Measurements from ENCODE around the gene COL8A1. TPM values are rescaled to one million over a fixed set of nuclear protein-coding genes. Genes with fewer than 3 reads are reported as not detected.
"Not testable (repeated sequence)": the region's sequence is repeated elsewhere in the genome, so short reads cannot be mapped to it uniquely, and the experiment has no call there.

COL8A1 gene
- total RNA-seq, 1 experiment from 2014 or later, result not detected

- in situ Hi-C loops (cut with HindIII; ENCODE audit: low pct_unique_long_range_greater_than_20kb, low sequenced_read_pairs), result no loop called here
- DNase-seq (ENCODE audit: low read depth, low spot score), result no peak
Measured at GRCh38 chr3:99716463-99716995, 78.1 kb downstream of the COL8A1 start.

DNA sequence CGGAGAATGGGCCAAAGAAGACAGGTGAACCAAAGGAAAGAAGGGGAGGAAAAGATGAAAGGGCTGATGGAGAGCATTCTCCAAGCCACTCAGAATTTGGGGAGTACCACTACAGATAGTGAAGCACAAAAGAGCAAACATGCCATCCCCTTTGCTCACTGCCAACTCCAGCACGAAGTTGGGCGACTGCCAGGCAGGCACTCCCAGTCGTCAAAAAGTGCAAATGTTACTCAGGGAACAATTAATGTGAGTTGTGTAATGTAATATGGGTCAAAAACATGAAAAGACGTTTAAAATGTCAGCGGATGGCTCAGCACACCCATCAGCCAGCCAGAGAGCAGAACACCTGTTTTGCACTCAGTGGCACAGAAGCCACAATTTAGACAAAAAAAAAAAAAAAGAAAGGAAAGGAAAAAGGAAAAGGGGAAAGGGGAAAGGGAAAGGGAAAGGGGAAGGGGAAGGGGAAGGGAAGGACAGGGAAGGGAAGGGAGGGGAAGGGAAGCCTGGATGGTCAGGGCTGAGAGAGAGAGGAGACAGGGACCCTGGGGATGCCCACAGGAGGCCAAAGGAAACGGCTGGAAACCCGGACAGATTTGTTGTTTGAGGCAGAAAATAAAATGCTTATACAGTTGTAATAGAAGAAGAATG is 82.7 kb downstream of the COL8A1 start:
- in situ Hi-C loops (cut with HindIII; ENCODE audit: low pct_unique_long_range_greater_than_20kb, low sequenced_read_pairs), result no loop called here
- DNase-seq (ENCODE audit: low read depth, low spot score), result no peak

- DNase-seq (ENCODE audit: low read depth, low spot score), result no peak
Measured at GRCh38 chr3:99721633-99722007, 83.2 kb downstream of the COL8A1 start.

GRCh38 chr3:99724276-99724675 is 85.9 kb downstream of the COL8A1 start:
- no peak for DNase-seq (ENCODE audit: low read depth, low spot score)
- in situ Hi-C loops (cut with HindIII; ENCODE audit: low pct_unique_long_range_greater_than_20kb, low sequenced_read_pairs), result no loop called here

More at GRCh38 chr3:99721633-99722007, 83.2 kb downstream of the COL8A1 start:
- in situ Hi-C loops (cut with HindIII; ENCODE audit: low pct_unique_long_range_greater_than_20kb, low sequenced_read_pairs), result no loop called here

DNA sequence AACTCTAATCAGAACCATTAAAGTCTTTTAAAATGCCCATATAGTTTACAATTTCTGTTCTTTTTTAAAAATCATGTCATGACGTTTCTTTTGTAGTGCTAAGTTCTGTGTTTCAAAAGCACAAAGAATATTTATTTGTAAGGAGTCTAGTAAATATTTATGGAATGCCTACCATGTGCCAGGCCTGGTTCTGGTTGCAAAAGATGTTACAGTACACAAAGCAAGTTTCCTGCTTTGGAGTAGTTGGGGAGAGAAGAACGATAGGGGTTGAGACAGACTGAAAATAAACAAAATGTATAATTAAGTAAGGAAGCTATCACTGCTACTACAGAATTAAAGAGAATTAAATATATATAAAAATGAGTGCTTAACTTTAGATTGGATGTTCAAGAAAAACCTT is 92.5 kb downstream of the COL8A1 start:
- in situ Hi-C loops (cut with HindIII; ENCODE audit: low pct_unique_long_range_greater_than_20kb, low sequenced_read_pairs), result no loop called here

DNA sequence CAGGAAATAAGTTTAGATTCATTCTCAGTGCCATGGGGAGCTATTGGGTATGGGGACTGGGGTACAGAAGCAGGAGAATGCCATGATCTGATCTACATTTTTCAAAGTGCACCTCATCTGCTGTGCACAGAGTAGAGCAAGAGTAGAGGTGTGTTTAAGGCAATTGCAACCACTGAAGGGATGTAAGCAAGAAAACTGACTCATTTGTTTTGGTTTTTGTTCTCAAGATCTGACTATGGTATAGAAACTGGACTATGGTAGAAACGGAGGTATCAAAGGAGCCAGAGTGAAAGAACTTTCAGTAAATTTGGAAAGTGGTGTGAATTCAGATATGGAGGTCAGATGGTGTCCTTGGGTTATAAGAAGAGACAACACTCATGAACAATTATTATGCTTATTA is 93.1 kb downstream of the COL8A1 start:
- in situ Hi-C loops (cut with HindIII; ENCODE audit: low pct_unique_long_range_greater_than_20kb, low sequenced_read_pairs), result no loop called here
- DNase-seq (ENCODE audit: low read depth, low spot score), result no peak

More for the DNA sequence above, 92.5 kb downstream of the COL8A1 start:
- no peak for DNase-seq (ENCODE audit: low read depth, low spot score)

GRCh38 chr3:99740371-99740770 is 102.0 kb downstream of the COL8A1 start:
- in situ Hi-C loops (cut with HindIII; ENCODE audit: low pct_unique_long_range_greater_than_20kb, low sequenced_read_pairs), result not testable (repeated sequence)
- DNase-seq (ENCODE audit: low read depth, low spot score), result peak; percentile 10

DNA sequence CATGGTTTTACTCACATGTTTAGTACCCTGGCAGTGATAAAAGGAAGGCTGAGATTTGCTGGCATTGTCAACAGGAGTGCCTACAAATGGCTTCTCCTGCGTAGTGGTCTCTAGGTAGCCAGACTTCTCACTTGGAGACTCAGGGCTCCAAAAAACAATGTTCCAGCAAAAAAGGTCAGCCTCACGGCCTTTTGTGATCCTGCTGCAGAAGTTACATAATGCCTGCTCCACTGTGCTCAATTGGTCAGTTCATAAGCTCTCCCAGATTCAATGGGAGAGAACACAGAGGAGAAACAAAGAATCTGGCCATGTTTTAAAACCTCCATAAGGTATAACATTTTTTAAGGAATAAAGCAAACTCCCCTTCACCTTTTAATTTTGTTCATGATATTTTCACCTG is 103.2 kb downstream of the COL8A1 start:
- no peak for DNase-seq (ENCODE audit: low read depth, low spot score)
- in situ Hi-C loops (cut with HindIII; ENCODE audit: low pct_unique_long_range_greater_than_20kb, low sequenced_read_pairs), result no loop called here

GRCh38 chr3:99747915-99748314 is 109.5 kb downstream of the COL8A1 start:
- peak; percentile 87 for DNase-seq (ENCODE audit: low read depth, low spot score)
- in situ Hi-C loops (cut with HindIII; ENCODE audit: low pct_unique_long_range_greater_than_20kb, low sequenced_read_pairs), result no loop called here

GRCh38 chr3:99751649-99752048 is 113.3 kb downstream of the COL8A1 start:
- in situ Hi-C loops (cut with HindIII; ENCODE audit: low pct_unique_long_range_greater_than_20kb, low sequenced_read_pairs), result no loop called here
- DNase-seq (ENCODE audit: low read depth, low spot score), result peak; percentile 37

- peak; percentile 76 for DNase-seq (ENCODE audit: low read depth, low spot score)
- in situ Hi-C loops (cut with HindIII; ENCODE audit: low pct_unique_long_range_greater_than_20kb, low sequenced_read_pairs), result no loop called here
Measured at GRCh38 chr3:99753268-99753975, 115.0 kb downstream of the COL8A1 start.

DNA sequence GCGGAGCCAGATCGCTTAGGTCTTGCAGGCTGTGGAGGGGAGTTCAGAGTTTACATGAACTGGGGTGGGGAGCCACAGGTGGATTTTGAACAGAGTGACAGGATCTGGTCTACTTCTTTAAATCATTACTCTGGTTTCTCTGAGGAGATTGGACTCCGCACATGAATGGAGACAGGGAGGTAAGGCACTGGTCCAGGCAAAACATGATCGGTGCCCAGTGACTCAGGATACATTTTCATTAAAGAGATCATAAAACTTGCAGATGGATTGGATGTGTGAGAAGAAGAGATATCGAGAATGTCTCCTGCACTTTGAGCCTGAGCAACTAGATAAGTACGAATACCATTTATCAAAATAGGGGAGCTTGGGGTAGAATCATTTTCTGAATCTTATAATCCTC is 117.4 kb downstream of the COL8A1 start:
- no peak for DNase-seq (ENCODE audit: low read depth, low spot score)
- in situ Hi-C loops (cut with HindIII; ENCODE audit: low pct_unique_long_range_greater_than_20kb, low sequenced_read_pairs), result no loop called here

- no peak for DNase-seq (ENCODE audit: low read depth, low spot score)
- in situ Hi-C loops (cut with HindIII; ENCODE audit: low pct_unique_long_range_greater_than_20kb, low sequenced_read_pairs), result no loop called here
Measured at GRCh38 chr3:99757966-99758365, 119.6 kb downstream of the COL8A1 start.

- no peak for DNase-seq (ENCODE audit: low read depth, low spot score)
- in situ Hi-C loops (cut with HindIII; ENCODE audit: low pct_unique_long_range_greater_than_20kb, low sequenced_read_pairs), result no loop called here
Measured at GRCh38 chr3:99758502-99759177, 120.2 kb downstream of the COL8A1 start.

- in situ Hi-C loops (cut with HindIII; ENCODE audit: low pct_unique_long_range_greater_than_20kb, low sequenced_read_pairs), result no loop called here
- no peak for DNase-seq (ENCODE audit: low read depth, low spot score)
Measured at GRCh38 chr3:99760031-99760430, 121.6 kb downstream of the COL8A1 start.

- DNase-seq (ENCODE audit: low read depth, low spot score), result no peak
- in situ Hi-C loops (cut with HindIII; ENCODE audit: low pct_unique_long_range_greater_than_20kb, low sequenced_read_pairs), result no loop called here
Measured at GRCh38 chr3:99760629-99761028, 122.2 kb downstream of the COL8A1 start.

GRCh38 chr3:99761415-99762165 is 123.2 kb downstream of the COL8A1 start:
- no peak for DNase-seq (ENCODE audit: low read depth, low spot score)
- in situ Hi-C loops (cut with HindIII; ENCODE audit: low pct_unique_long_range_greater_than_20kb, low sequenced_read_pairs), result no loop called here

GRCh38 chr3:99762901-99763300 is 124.5 kb downstream of the COL8A1 start:
- in situ Hi-C loops (cut with HindIII; ENCODE audit: low pct_unique_long_range_greater_than_20kb, low sequenced_read_pairs), result no loop called here
- no peak for DNase-seq (ENCODE audit: low read depth, low spot score)
